Sigmoid colon (tissue), 4 donors: ENCODE data around the gene RASSF1.
A peak's percentile ranks its signal among the peaks of the same experiment; 100 is the strongest.

ENCODE experiments used
- EP300 ChIP-seq, 4 donors: sonication (generic); formaldehyde crosslinking; IDR thresholded peaks; one replicate each; pipeline ENCODE4 v1.6.1; 2017; ENCODE audit warnings: antibody characterized with exemption in 4 of 4
- POLR2A ChIP-seq, 2 donors: fragments of 450-650 bp; IDR thresholded peaks; one replicate each; pipeline ENCODE4 v1.6.1; 2016; ENCODE audit warnings: antibody characterized with exemption in 2 of 2, mild to moderate bottlenecking in 2 of 2, moderate library complexity in 2 of 2
- POLR2AphosphoS5 ChIP-seq, 4 donors: sonication (generic); formaldehyde crosslinking; IDR thresholded peaks; one replicate each; pipeline ENCODE4 v1.6.1; 2017; ENCODE audit warnings: antibody characterized with exemption in 4 of 4
- TF ChIP-seq, protein P1 (sequence below), 4 experiments: fragments of 450-650 bp in 3 of 4; fragments of 200-600 bp in 1 of 4; IDR thresholded peaks; one replicate each; pipeline ENCODE4 v1.5.1; 2016 to 2019; ENCODE audit warnings: antibody characterized with exemption in 4 of 4, mild to moderate bottlenecking in 3 of 4, moderate library complexity in 2 of 4

DNA sequence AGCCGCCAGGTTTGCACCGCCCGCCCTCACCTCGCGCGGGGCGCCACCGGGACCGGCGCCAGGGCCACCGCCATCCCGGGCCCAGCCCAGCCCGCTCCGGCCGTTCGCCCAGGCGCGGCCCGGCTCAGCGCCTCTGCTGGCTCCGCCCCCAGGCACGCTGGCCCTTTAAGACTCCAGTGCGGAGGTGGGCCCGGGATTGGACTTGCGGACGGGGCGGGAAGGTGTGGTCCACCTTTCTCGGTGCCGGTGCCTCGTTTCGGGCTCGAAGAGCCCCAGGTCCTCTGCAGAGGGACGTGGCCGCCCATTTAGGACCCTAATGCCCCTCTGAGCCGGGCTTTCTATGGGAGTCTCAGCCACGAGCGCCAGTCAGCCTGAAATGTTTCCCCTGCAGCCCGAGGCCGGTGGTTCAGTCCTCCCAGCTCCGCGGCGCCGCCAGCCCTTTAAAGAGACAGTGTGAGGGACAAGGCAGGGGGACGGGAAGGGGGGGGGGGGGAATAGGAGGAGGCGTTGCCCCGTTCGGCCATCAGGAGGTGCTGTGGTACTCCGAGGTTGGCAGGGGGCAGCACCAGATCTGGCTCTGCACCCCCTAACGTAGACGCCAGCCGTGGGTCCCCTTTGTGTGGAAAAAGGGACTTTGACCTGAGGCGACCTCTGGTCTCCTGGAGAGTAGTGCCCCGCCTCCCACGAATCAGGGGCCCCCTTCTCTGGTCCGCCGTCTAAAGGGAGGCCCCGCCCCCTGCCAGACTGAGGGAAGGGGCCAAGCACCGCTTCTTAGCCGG, 19.1 kb downstream of the RASSF1 start:
- TF ChIP-seq POLR2A (IDR thresholded peaks at IDR 0.05) (no peak), POLR2AphosphoS5 (IDR thresholded peaks at IDR 0.05) (peak in 2 of 4 donors; percentile 52 to 64), EP300 (IDR thresholded peaks at IDR 0.05) (no peak)
- TF ChIP-seq, protein P1, sequence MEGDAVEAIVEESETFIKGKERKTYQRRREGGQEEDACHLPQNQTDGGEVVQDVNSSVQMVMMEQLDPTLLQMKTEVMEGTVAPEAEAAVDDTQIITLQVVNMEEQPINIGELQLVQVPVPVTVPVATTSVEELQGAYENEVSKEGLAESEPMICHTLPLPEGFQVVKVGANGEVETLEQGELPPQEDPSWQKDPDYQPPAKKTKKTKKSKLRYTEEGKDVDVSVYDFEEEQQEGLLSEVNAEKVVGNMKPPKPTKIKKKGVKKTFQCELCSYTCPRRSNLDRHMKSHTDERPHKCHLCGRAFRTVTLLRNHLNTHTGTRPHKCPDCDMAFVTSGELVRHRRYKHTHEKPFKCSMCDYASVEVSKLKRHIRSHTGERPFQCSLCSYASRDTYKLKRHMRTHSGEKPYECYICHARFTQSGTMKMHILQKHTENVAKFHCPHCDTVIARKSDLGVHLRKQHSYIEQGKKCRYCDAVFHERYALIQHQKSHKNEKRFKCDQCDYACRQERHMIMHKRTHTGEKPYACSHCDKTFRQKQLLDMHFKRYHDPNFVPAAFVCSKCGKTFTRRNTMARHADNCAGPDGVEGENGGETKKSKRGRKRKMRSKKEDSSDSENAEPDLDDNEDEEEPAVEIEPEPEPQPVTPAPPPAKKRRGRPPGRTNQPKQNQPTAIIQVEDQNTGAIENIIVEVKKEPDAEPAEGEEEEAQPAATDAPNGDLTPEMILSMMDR (IDR thresholded peaks at IDR 0.05), result peak; percentile 22 to 50 (median 42)
